ENCODE data around the gene ZCCHC2. TPM values are rescaled to one million over a fixed set of nuclear protein-coding genes. Genes with fewer than 3 reads are reported as not detected.

The ZCCHC2 gene
- total RNA-seq, 6 donors from 2014 or later, result 29.9 to 60.8 (median 40.6) TPM

DNA sequence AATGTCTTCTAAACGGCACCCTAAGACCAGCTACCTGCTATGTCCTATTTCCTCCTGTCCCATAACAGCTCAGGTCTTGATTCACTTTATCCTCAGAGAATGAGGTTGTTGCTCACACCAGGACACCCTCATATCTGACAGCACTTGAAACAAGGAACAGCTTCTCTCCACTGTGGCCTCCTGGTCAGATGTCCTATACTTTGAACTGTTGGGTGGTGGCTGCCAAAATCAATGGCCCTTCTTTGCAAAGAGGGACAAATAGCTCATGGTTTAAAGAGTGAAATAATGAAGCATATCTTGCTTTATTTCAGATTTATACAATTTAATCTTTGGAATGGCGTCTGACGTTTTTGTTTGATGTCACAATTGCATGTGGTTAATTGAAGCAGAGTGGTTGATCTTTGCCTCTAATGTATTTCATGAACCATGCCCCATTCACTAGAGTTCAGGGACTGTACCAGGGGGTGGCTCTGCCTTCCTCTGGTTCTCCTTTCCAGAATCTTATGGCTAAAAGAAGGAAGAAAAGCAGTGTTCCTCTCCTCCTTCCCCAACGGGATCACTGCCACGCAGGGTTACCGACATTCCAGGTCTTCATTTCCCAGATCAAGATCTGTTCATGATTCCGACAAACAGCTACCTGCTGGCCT is 24.1 kb upstream of the ZCCHC2 start:
- H3K9me3 ChIP-seq, result no peaks in the 10 kb centered on the region
- no peaks in the 10 kb centered on the region for H3K27me3 ChIP-seq
- no peak for DNase-seq
- WGBS, 2 donors, result 78 to 94% methylated on average over 7 of the region's 7 CpGs
- H3K4me1 ChIP-seq, result peaks cover 0 to 13% (median 10%) of the 10 kb centered on the region in 4 donors
- no peak overlapping the region for H3K4me3 ChIP-seq
- no peak for TF ChIP-seq CTCF (IDR thresholded peaks at IDR 0.05)
- no peak for TF ChIP-seq POLR2AphosphoS5 (IDR thresholded peaks at IDR 0.05)
- no peak for TF ChIP-seq EP300 (IDR thresholded peaks at IDR 0.05)
- TF ChIP-seq POLR2A (IDR thresholded peaks at IDR 0.05), result no peak
- no peaks in the 10 kb centered on the region for H3K36me3 ChIP-seq
- peak overlapping the region in 1 of 4 donors; percentile 40 for H3K27ac ChIP-seq
- ATAC-seq (ENCODE audit: low FRiP score in 2 of 2), result peak; percentile 19 to 71

DNA sequence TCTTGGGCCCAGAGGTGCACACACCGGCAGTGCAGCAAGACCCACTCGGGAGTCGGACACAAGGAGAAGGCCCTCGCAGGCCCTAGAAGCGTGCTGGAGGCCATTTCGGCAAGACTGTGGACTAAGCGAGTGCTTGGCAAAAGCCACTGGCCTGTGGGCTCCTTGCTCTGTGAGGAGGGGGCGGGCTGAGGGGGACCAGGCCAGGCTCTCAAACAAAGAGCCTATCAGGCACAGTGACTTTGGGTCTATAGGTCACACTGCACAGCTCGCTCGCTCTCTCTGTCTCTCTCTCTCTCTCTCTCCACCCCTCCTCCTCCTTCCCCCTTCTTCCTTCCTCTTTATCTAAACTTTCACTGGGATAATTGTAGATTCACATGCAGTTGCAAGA is 23.6 kb upstream of the ZCCHC2 start:
- H3K4me3 ChIP-seq, result no peak overlapping the region
- peaks cover 0 to 13% (median 10%) of the 10 kb centered on the region in 4 donors for H3K4me1 ChIP-seq
- peak in 1 of 2 donors; percentile 33 for DNase-seq
- H3K27me3 ChIP-seq, result no peaks in the 10 kb centered on the region
- H3K27ac ChIP-seq, result peak overlapping the region in 1 of 4 donors; percentile 40
- H3K36me3 ChIP-seq, result no peaks in the 10 kb centered on the region
- 71 to 75% methylated on average over 10 of the region's 10 CpGs for WGBS, 2 donors
- no peak for TF ChIP-seq POLR2A (IDR thresholded peaks at IDR 0.05)
- no peak for TF ChIP-seq CTCF (IDR thresholded peaks at IDR 0.05)
- TF ChIP-seq POLR2AphosphoS5 (IDR thresholded peaks at IDR 0.05), result no peak
- no peak for TF ChIP-seq EP300 (IDR thresholded peaks at IDR 0.05)
- peak; percentile 75 to 76 for ATAC-seq (ENCODE audit: low FRiP score in 2 of 2)
- H3K9me3 ChIP-seq, result no peaks in the 10 kb centered on the region

GRCh38 chr18:62500174-62500573 is 22.7 kb upstream of the ZCCHC2 start:
- H3K27ac ChIP-seq, result no peak overlapping the region
- H3K36me3 ChIP-seq, result no peaks in the 10 kb centered on the region
- TF ChIP-seq POLR2AphosphoS5 (IDR thresholded peaks at IDR 0.05), result no peak
- no peak for TF ChIP-seq CTCF (IDR thresholded peaks at IDR 0.05)
- no peak for TF ChIP-seq POLR2A (IDR thresholded peaks at IDR 0.05)
- no peak for TF ChIP-seq EP300 (IDR thresholded peaks at IDR 0.05)
- no peaks in the 10 kb centered on the region for H3K9me3 ChIP-seq
- peaks cover 0 to 13% (median 10%) of the 10 kb centered on the region in 4 donors for H3K4me1 ChIP-seq
- H3K27me3 ChIP-seq, result no peaks in the 10 kb centered on the region
- ATAC-seq (ENCODE audit: low FRiP score in 2 of 2) (no peak), DNase-seq (no peak)
- H3K4me3 ChIP-seq, result no peak overlapping the region
- WGBS, 2 donors, result 69 to 89% methylated on average over 1 of the region's 1 CpG

DNA sequence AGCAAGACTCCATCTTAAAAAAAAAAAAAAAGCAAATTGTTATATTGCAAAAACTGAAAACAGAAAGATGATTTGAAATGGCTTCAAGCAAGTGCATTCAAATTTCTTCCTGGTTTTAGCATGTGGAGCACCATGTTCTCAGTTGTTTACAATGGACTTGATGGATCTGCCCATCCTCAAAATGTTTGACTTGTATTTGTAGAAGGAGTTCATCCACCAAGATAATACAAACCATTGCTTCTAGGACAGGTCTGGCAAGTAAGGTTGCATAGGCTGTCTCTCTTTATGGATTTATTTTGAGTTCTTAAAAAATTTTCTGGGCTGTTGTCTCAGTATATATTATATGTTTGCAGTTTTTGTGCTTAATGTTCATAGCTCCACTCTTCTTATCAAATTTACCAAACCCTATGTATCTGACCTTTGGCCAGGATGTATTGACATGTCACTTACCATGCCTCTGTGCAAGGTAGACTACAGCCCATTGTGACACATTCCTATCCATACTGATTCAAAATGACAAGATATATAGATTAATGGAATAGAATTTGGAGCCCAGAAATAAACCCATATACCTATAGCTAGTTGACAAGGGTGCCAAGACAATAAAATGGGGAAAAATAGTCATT is 21.7 kb upstream of the ZCCHC2 start:
- Histone ChIP-seq H3K27me3 (no peaks in the 10 kb centered on the region), H3K27ac (no peak overlapping the region), H3K4me3 (no peak overlapping the region), H3K4me1 (peaks cover 5 to 18% (median 14%) of the 10 kb centered on the region in 4 donors), H3K36me3 (no peaks in the 10 kb centered on the region), H3K9me3 (no peaks in the 10 kb centered on the region)
- no peak for TF ChIP-seq EP300 (IDR thresholded peaks at IDR 0.05)
- TF ChIP-seq CTCF (IDR thresholded peaks at IDR 0.05), result no peak
- ATAC-seq (ENCODE audit: low FRiP score in 2 of 2) (no peak), DNase-seq (no peak)

Measured in upper lobe of left lung (tissue), 6 donors.